Activated T-cell treated with anti-CD3 and anti-CD28 coated beads for 24 hours (primary cell): ENCODE data around the gene MED27.

Experiments used
- DNase-seq: peaks from one replicate; pipeline ENCODE4 v3.0.0-alpha.2; 2020; ENCODE audit warnings: low read depth

The MED27 gene

GRCh38 chr9:131833906-131834305 lies 245.8 kb downstream of the MED27 start:
- DNase-seq = no peak

DNA sequence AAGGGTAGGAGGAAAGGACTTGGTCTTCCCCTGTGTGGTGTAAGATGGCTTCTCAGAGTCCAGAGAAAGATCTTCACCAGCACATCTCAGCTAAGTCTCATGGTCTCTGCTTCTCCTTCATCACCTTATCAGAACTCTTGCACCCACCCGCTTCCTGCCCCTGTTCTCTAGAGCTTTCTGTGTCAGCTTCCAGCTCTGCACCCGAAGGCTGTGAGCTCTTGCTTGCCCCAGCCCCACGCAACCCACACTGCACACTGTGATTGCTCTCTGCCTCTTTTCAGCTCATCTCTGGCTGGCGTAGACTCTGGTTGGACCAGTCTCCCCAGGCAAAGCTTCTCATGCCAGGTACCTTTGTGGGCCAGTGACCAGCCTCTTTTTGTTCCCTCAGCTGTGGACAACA lies 246.6 kb downstream of the MED27 start:
- no peak for DNase-seq

DNA sequence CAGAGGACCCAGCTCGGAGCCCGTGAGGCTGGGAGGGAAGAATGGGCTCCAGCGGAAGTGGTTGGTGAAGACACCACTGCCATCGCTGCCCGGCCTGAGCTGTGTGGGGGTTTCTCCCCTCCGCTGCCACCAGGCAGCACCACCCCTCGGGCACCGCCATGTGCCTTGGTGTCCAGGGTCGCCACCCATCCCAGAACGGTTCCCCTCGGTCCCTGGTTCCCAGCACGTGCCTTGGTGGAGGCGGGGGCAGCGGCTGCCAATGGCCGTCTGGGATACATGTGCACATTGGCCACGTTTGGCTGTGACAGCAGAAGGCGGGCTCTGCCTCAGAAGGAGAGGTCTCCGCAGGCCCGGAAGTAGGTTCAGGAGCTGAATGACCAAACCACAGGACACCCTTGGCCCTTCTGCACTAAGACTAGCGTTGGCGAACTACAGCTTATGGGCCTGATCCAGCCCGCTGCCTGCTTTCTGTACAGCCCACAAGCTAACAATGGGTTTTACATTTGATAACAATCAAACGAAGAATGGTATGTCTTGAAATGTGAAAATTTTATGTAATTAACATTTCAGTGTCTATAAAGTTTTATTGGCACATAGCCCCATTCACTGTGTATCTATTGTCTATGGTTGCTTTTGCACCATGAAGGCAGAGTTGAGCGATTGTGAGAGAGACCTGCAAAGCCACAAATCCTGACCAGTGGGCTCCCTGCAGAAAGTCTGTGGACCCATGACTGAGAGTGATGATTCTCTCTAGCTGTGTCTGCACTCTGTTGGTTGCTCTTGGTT lies 248.1 kb downstream of the MED27 start:
- DNase-seq = no peak

- DNase-seq = no peak
Observed at GRCh38 chr9:131827821-131828369, 251.8 kb downstream of the MED27 start.

DNA sequence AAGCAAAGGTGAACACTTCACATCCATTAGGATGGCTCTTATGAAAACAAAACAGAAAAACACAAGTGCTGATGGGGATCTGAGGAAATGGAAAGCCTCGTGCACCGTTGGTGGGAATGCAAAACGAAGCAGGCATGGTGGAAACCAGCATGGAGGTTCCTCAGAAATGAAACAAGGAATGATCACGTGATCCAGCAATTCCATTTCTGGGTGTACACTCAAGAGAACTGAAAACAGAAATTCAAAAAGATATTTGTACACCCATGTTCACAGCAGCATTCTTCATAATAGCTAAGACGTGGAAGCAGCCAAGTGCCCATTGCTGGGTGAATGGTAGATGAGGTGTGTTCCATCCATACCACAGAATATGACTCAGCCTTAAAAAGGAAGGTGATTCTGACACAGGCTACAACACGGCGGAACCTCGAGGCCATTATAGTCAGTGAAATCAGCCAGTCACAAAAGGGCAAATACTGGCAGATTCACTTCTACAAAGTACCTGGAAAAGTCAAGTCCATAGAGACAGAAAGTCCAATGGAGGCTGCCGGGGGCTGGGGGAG lies 252.6 kb downstream of the MED27 start:
- no peak for DNase-seq

DNA sequence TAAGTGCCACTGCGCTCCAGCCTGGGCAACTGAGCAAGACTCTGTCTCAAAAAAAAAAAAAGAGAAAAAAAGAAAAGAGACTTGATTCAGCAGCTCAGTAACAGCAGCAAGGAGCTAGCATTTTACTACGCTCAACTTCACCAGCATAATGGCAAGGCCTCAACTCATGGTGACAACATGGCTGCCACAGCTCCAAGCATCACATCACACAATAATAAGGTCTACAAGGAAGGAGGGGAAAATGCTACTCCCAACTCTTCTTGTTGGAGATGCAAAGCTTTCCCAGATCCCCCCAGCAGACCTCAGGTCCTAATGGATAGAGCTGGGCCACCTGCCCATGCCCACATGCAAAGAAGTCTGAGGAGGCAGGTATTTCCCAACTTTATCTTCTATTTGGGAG lies 253.6 kb downstream of the MED27 start:
- no peak for DNase-seq

GRCh38 chr9:131824953-131825495 lies 254.6 kb downstream of the MED27 start:
- DNase-seq = no peak

GRCh38 chr9:131824155-131824594 lies 255.5 kb downstream of the MED27 start:
- no peak for DNase-seq

- DNase-seq = no peak
Observed at GRCh38 chr9:131823701-131824146, 255.9 kb downstream of the MED27 start.

GRCh38 chr9:131818089-131818488 lies 261.6 kb downstream of the MED27 start:
- DNase-seq = no peak

DNA sequence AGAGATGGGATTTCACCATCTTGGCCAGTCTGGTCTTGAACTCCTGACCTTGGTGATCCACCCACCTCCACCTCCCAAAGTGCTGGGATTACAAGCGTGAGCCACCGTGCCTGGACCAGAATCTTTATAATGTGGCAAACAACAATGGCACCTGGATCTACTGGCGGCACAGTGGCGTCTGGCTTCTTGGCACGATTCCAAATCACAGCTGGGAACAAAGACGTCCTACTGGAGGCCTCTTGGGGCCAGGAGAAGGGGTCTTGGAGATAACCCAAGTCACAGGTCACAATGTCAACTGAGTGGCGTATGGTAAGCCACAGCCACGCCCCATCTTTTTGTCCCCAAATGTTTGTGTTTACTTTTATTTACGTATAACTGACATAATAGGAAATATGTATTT lies 262.0 kb downstream of the MED27 start:
- DNase-seq = no peak

- DNase-seq = no peak
Observed at GRCh38 chr9:131817073-131817472, 262.6 kb downstream of the MED27 start.

- DNase-seq = no peak
Observed at GRCh38 chr9:131815970-131816873, 263.4 kb downstream of the MED27 start.

- DNase-seq = no peak
Observed at GRCh38 chr9:131814707-131815106, 265.0 kb downstream of the MED27 start.

GRCh38 chr9:131813116-131813515 lies 266.6 kb downstream of the MED27 start:
- DNase-seq = no peak

GRCh38 chr9:131812116-131812790 lies 267.4 kb downstream of the MED27 start:
- no peak for DNase-seq

- no peak for DNase-seq
Observed at GRCh38 chr9:131811405-131811804, 268.3 kb downstream of the MED27 start.

- DNase-seq = no peak
Observed at GRCh38 chr9:131810351-131811170, 269.1 kb downstream of the MED27 start.
